Measurements from ENCODE around the gene TFB1M.
"Not testable (repeated sequence)": the region's sequence is repeated elsewhere in the genome, so short reads cannot be mapped to it uniquely, and the experiment has no call there.

Gene TFB1M

GRCh38 chr6:155234167-155234566, 80.1 kb downstream of the TFB1M start:
- no peak for FAIRE-seq

- FAIRE-seq: no peak
Measured at GRCh38 chr6:155232848-155233247, 81.4 kb downstream of the TFB1M start.

GRCh38 chr6:155230975-155231374, 83.3 kb downstream of the TFB1M start:
- not testable (repeated sequence) for FAIRE-seq

DNA sequence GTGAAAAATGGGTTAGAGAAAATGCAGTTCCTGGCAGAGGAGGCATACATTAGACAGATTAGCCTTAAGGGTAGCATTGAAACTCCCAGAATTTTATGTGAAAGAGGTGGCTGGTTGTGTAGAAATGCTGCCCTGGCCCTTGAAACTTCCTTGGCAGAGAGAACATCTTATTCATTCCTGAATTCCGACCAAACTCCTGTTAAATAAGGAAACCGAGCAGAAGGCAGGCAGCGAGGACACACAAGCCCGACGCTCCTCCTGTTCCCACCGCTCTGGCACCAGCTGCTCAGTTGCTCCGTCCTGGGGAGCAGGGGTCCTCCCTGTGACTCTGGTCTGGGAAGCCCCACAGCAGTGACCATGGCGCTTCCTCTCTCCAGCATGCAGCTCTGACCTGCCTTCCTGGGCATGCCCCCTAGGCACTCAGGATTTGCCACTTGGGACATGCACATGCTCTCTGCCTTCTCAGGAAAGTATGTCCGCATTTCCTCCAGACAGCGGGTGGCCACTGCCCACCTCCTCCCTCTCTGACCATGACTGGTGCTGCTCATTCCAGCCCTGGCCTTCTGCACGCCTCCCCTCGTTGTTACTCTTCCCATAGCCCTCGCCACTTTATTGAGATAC, 85.6 kb downstream of the TFB1M start:
- no peak for FAIRE-seq

DNA sequence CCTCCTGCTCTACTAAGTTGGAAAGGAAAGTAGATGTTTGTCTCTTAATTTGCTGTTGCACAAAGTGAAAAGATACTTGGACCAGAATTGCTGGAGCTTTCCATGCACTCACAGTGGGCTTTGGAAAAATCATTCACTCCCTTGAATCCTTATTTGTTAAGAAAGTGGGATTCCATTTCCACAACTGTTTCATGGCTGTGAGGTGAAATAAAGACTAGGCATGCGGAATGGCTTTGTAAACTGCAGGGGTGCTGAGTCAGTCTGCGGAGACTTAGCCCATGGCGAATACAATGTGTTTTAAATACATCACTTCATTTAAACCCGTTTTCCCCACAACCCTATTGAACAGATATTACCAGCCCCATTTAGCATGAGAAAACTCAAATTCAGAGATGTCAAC, 87.2 kb downstream of the TFB1M start:
- FAIRE-seq: no peak

DNA sequence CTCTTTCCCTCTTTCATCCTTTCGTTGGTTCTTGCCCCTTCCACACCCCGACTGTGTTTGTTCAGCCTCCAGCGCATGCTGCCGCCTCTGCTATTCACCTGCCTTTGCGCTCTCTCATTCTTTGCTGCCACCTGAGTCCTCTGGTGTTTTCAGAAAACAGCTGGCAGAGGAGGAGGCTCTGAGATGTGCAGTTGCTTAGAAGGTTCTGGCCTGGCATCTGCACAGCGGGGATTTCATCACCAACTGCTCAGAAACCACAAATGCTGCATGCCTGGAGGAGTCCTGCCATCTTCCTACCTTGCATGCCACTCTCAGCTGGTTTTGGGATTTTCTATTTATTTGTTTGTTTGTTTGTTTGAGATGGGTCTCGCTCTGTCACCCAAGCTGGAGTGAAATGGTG, 89.7 kb downstream of the TFB1M start:
- FAIRE-seq: no peak

- no peak for FAIRE-seq
Measured at GRCh38 chr6:155223646-155224451, 90.4 kb downstream of the TFB1M start.

- FAIRE-seq: no peak
Measured at GRCh38 chr6:155222506-155222905, 91.8 kb downstream of the TFB1M start.

- no peak for FAIRE-seq
Measured at GRCh38 chr6:155221086-155221485, 93.2 kb downstream of the TFB1M start.

- FAIRE-seq: no peak
Measured at GRCh38 chr6:155219858-155220301, 94.4 kb downstream of the TFB1M start.

DNA sequence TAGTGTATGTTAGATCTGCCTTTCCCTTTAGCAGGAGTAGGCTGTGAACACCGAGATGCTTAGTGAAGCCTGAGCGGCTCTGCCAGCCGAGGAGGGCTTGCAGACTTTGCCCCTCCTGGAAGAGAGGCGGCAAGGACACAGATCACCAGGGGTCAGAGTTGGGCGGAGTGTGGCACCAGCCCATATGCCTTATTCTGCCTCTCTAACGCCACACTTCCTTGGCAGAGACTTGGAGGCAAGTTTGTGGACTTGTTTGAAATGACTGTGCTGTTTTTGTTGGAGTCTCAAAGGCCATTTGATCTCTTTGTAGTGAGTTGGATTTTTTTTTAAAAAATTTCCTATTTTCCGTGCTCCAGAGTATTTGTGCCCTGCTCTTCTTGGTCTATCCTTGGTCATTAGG, 95.0 kb downstream of the TFB1M start:
- no peak for FAIRE-seq

- FAIRE-seq: not testable (repeated sequence)
Measured at GRCh38 chr6:155218711-155219110, 95.6 kb downstream of the TFB1M start.

DNA sequence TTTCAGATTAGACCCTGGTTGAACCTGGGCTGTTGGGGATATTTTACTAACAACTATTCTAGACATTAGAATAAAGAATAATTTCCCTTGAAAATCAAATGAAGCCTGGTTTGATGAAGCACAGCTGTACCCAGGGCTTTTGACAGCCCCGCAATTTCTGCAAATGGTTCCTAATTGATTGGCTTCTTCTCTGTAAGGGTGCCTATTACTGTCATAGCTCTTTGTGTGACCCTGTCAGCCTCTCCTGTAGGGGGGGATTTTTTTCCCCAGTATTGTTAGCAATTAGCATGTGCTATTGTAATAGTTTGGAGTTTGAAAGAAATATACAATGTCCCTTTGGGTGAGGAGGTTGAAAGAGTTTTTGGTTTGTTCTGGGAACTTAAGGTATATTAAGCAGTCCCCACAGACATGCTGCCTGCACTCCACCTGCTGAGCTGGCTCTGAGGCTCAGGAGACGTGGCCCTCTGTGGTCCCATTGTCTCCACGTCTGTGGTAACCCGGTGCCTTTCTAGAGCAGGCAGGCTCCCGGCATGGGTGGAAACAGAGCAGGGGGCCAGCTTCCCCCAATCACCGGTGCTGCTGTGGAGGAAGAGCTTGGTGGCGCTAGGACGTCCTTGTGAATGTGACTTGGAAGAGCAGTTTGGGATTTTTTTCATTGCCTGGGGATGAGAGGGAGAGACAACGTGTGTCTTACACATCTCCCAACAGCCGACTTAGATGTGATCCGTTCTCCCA, 97.8 kb downstream of the TFB1M start:
- FAIRE-seq: no peak

GRCh38 chr6:155215906-155216305, 98.4 kb downstream of the TFB1M start:
- no peak for FAIRE-seq

- FAIRE-seq: no peak
Measured at GRCh38 chr6:155213611-155214372, 100.5 kb downstream of the TFB1M start.

GRCh38 chr6:155212616-155213380, 101.5 kb downstream of the TFB1M start:
- no peak for FAIRE-seq

GRCh38 chr6:155212106-155212505, 102.2 kb downstream of the TFB1M start:
- no peak for FAIRE-seq

GRCh38 chr6:155207223-155207622, 107.1 kb downstream of the TFB1M start:
- FAIRE-seq: no peak
